ENCODE data around the gene EFL1. TPM values are rescaled to one million over a fixed set of nuclear protein-coding genes. Genes with fewer than 3 reads are reported as not detected.

Gene EFL1
- total RNA-seq, 2 experiments from 2014 or later, result 25.1 to 25.7 TPM

DNA sequence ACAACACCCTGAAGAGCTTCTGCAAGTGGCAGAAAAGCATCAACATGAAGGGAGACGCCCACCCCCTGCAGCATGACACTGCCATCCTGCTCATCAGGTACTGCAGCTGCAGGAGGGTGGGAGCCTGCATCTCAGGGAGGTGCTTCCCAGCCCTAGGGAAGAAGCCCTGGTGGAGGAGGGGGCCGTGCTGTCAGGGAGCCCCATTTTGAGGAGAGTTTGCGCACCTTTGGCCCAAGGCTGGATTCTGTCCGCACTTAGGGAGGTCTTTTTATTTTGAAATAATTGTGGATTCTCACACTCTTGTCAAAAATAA lies 42.2 kb upstream of the EFL1 start:
- intact Hi-C loops (cut with micrococcal nuclease; ENCODE audit: unreplicated experiment), result no loop called here
- ChIA-PET CTCF (ENCODE audit: unreplicated experiment) (no interaction called here), POLR2A (no interaction called here)
- Histone ChIP-seq H3K79me2 (ENCODE audit: insufficient read depth, low read depth, low read length) (no peaks in the 10 kb centered on the region), H3K9me3 (ENCODE audit: low read length) (no peaks in the 10 kb centered on the region), H2AFZ (ENCODE audit: low read length) (no peak overlapping the region), H3K4me1 (ENCODE audit: insufficient read depth, low read length, poor library complexity, severe bottlenecking) (no peaks in the 10 kb centered on the region), H3K9me2 (ENCODE audit: insufficient read depth, low read length) (no peaks in the 10 kb centered on the region), H3K4me2 (ENCODE audit: low read length) (no peak overlapping the region), H3K4me3 (ENCODE audit: low read depth, low read length, poor library complexity, severe bottlenecking) (no peak overlapping the region), H3K27ac (ENCODE audit: low read depth, low read length, poor library complexity, severe bottlenecking) (no peak overlapping the region), H3K36me3 (ENCODE audit: insufficient read depth, low read length) (no peaks in the 10 kb centered on the region), H4K20me1 (ENCODE audit: insufficient read depth, low read length) (no peaks in the 10 kb centered on the region)
- DNase-seq (ENCODE audit: low spot score), result no peak
- no TSS peak for BruUV-seq (replicated peaks)
- no peak for TF ChIP-seq EZH2phosphoT487 (IDR thresholded peaks at IDR 0.05; ENCODE audit: borderline replicate concordance, low read depth, low read length)
- TF ChIP-seq, protein P1, sequence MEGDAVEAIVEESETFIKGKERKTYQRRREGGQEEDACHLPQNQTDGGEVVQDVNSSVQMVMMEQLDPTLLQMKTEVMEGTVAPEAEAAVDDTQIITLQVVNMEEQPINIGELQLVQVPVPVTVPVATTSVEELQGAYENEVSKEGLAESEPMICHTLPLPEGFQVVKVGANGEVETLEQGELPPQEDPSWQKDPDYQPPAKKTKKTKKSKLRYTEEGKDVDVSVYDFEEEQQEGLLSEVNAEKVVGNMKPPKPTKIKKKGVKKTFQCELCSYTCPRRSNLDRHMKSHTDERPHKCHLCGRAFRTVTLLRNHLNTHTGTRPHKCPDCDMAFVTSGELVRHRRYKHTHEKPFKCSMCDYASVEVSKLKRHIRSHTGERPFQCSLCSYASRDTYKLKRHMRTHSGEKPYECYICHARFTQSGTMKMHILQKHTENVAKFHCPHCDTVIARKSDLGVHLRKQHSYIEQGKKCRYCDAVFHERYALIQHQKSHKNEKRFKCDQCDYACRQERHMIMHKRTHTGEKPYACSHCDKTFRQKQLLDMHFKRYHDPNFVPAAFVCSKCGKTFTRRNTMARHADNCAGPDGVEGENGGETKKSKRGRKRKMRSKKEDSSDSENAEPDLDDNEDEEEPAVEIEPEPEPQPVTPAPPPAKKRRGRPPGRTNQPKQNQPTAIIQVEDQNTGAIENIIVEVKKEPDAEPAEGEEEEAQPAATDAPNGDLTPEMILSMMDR (conservative IDR thresholded peaks at IDR 0.05; ENCODE audit: low read length), result no peak

GRCh38 chr15:82303956-82304777 lies 41.6 kb upstream of the EFL1 start:
- H3K36me3 ChIP-seq (ENCODE audit: insufficient read depth, low read length), result no peaks in the 10 kb centered on the region
- H3K4me1 ChIP-seq (ENCODE audit: insufficient read depth, low read length, poor library complexity, severe bottlenecking), result no peaks in the 10 kb centered on the region
- DNase-seq (ENCODE audit: low spot score), result no peak
- no peak overlapping the region for H3K27ac ChIP-seq (ENCODE audit: low read depth, low read length, poor library complexity, severe bottlenecking)
- H3K4me3 ChIP-seq (ENCODE audit: low read depth, low read length, poor library complexity, severe bottlenecking), result no peak overlapping the region
- H3K4me2 ChIP-seq (ENCODE audit: low read length), result no peak overlapping the region
- intact Hi-C loops (cut with micrococcal nuclease; ENCODE audit: unreplicated experiment), result no loop called here
- TF ChIP-seq, protein P1 (conservative IDR thresholded peaks at IDR 0.05; ENCODE audit: low read length), result no peak
- no peak for TF ChIP-seq EZH2phosphoT487 (IDR thresholded peaks at IDR 0.05; ENCODE audit: borderline replicate concordance, low read depth, low read length)
- ChIA-PET POLR2A (interaction anchor here (0.6 kb wide), 1 partner anchor 258 kb away, joined by 5 read pairs; no protein-coding TSS in a partner anchor), CTCF (ENCODE audit: unreplicated experiment) (no interaction called here)
- no peaks in the 10 kb centered on the region for H4K20me1 ChIP-seq (ENCODE audit: insufficient read depth, low read length)
- H3K9me2 ChIP-seq (ENCODE audit: insufficient read depth, low read length), result no peaks in the 10 kb centered on the region
- no peak overlapping the region for H2AFZ ChIP-seq (ENCODE audit: low read length)
- no TSS peak for BruUV-seq (replicated peaks)
- no peaks in the 10 kb centered on the region for H3K9me3 ChIP-seq (ENCODE audit: low read length)
- no peaks in the 10 kb centered on the region for H3K79me2 ChIP-seq (ENCODE audit: insufficient read depth, low read depth, low read length)

- no TSS peak for BruUV-seq (replicated peaks)
- intact Hi-C loops (cut with micrococcal nuclease; ENCODE audit: unreplicated experiment), result no loop called here
- Histone ChIP-seq H3K79me2 (ENCODE audit: insufficient read depth, low read depth, low read length) (no peaks in the 10 kb centered on the region), H3K4me2 (ENCODE audit: low read length) (no peak overlapping the region), H3K36me3 (ENCODE audit: insufficient read depth, low read length) (no peaks in the 10 kb centered on the region), H3K27ac (ENCODE audit: low read depth, low read length, poor library complexity, severe bottlenecking) (no peak overlapping the region), H3K9me3 (ENCODE audit: low read length) (no peaks in the 10 kb centered on the region), H3K4me3 (ENCODE audit: low read depth, low read length, poor library complexity, severe bottlenecking) (no peak overlapping the region), H4K20me1 (ENCODE audit: insufficient read depth, low read length) (no peaks in the 10 kb centered on the region), H2AFZ (ENCODE audit: low read length) (no peak overlapping the region), H3K4me1 (ENCODE audit: insufficient read depth, low read length, poor library complexity, severe bottlenecking) (no peaks in the 10 kb centered on the region), H3K9me2 (ENCODE audit: insufficient read depth, low read length) (no peaks in the 10 kb centered on the region)
- no peak for DNase-seq (ENCODE audit: low spot score)
- TF ChIP-seq, protein P1 (conservative IDR thresholded peaks at IDR 0.05; ENCODE audit: low read length), result no peak
- TF ChIP-seq EZH2phosphoT487 (IDR thresholded peaks at IDR 0.05; ENCODE audit: borderline replicate concordance, low read depth, low read length), result no peak
- POLR2A ChIA-PET, result no interaction called here
- CTCF ChIA-PET (ENCODE audit: unreplicated experiment), result no interaction called here
Measured at GRCh38 chr15:82301296-82302016, 38.9 kb upstream of the EFL1 start.

Data from OCI-LY7 (cell line).